ENCODE measurements around the gene FXYD1.

Gene FXYD1

GRCh38 chr19:35124098-35125060, 14.2 kb upstream of the FXYD1 start:
- peak; percentile 39 to 58 for DNase-seq (ENCODE audit: low read depth in 1 of 2, low spot score in 1 of 2)
- H3K27ac ChIP-seq (replicated peaks), result no peak overlapping the region
- no peaks in the 10 kb centered on the region for H3K27me3 ChIP-seq (ENCODE audit: insufficient read depth, poor library complexity, severe bottlenecking)
- TF ChIP-seq SPI1 (IDR thresholded peaks at IDR 0.05; ENCODE audit: borderline replicate concordance, low read depth), result no peak
- TF ChIP-seq POLR2AphosphoS5 (IDR thresholded peaks at IDR 0.05; ENCODE audit: low read depth), result no peak
- no peak for TF ChIP-seq GABPA (IDR thresholded peaks at IDR 0.05; ENCODE audit: low read depth)
- no peak for TF ChIP-seq CTCF (IDR thresholded peaks at IDR 0.05; ENCODE audit: insufficient read depth, low read length)
- TF ChIP-seq REST (IDR thresholded peaks at IDR 0.05; ENCODE audit: insufficient replicate concordance, low read depth), result no peak
- H3K4me3 ChIP-seq (replicated peaks; ENCODE audit: insufficient read depth, low read length), result peak overlapping the region; percentile 33

GRCh38 chr19:35125270-35125717, 13.3 kb upstream of the FXYD1 start:
- Histone ChIP-seq H3K27ac (replicated peaks) (no peak overlapping the region), H3K27me3 (ENCODE audit: insufficient read depth, poor library complexity, severe bottlenecking) (no peaks in the 10 kb centered on the region), H3K4me3 (replicated peaks; ENCODE audit: insufficient read depth, low read length) (no peak overlapping the region)
- no peak for DNase-seq (ENCODE audit: low read depth in 1 of 2, low spot score in 1 of 2)
- TF ChIP-seq GABPA (IDR thresholded peaks at IDR 0.05; ENCODE audit: low read depth), result no peak
- no peak for TF ChIP-seq POLR2AphosphoS5 (IDR thresholded peaks at IDR 0.05; ENCODE audit: low read depth)
- TF ChIP-seq CTCF (IDR thresholded peaks at IDR 0.05; ENCODE audit: insufficient read depth, low read length), result no peak
- no peak for TF ChIP-seq SPI1 (IDR thresholded peaks at IDR 0.05; ENCODE audit: borderline replicate concordance, low read depth)

GRCh38 chr19:35125749-35126623, 12.6 kb upstream of the FXYD1 start:
- DNase-seq (ENCODE audit: low read depth in 1 of 2, low spot score in 1 of 2), result no peak
- H3K27ac ChIP-seq (replicated peaks), result no peak overlapping the region
- TF ChIP-seq SPI1 (IDR thresholded peaks at IDR 0.05; ENCODE audit: borderline replicate concordance, low read depth), result no peak
- H3K27me3 ChIP-seq (ENCODE audit: insufficient read depth, poor library complexity, severe bottlenecking), result no peaks in the 10 kb centered on the region
- no peak overlapping the region for H3K4me3 ChIP-seq (replicated peaks; ENCODE audit: insufficient read depth, low read length)

GRCh38 chr19:35126624-35126959, 12.0 kb upstream of the FXYD1 start:
- no peak for DNase-seq (ENCODE audit: low read depth in 1 of 2, low spot score in 1 of 2)
- no peaks in the 10 kb centered on the region for H3K27me3 ChIP-seq (ENCODE audit: insufficient read depth, poor library complexity, severe bottlenecking)
- H3K4me3 ChIP-seq (replicated peaks; ENCODE audit: insufficient read depth, low read length), result no peak overlapping the region
- no peak for TF ChIP-seq CTCF (IDR thresholded peaks at IDR 0.05; ENCODE audit: insufficient read depth, low read length)
- no peak overlapping the region for H3K27ac ChIP-seq (replicated peaks)
